Putamen (tissue), 1 donor: Measurements from ENCODE around the gene BHLHE40.

Source experiments
- DNase-seq: peaks from one replicate; pipeline ENCODE4 v3.0.0-alpha.2; 2016; ENCODE audit warnings: low spot score

Gene BHLHE40

GRCh38 chr3:5001135-5001534 lies 21.9 kb downstream of the BHLHE40 start:
- DNase-seq = no peak

- no peak for DNase-seq
These were observed 22.6 kb downstream of the BHLHE40 start for GRCh38 chr3:5001805-5002173.

- DNase-seq = no peak
These were observed 23.1 kb downstream of the BHLHE40 start for GRCh38 chr3:5002174-5002870.

GRCh38 chr3:5002871-5003247 lies 23.6 kb downstream of the BHLHE40 start:
- no peak for DNase-seq

GRCh38 chr3:5004319-5005152 lies 25.3 kb downstream of the BHLHE40 start:
- no peak for DNase-seq

GRCh38 chr3:5005367-5005766 lies 26.1 kb downstream of the BHLHE40 start:
- no peak for DNase-seq

GRCh38 chr3:5006755-5007202 lies 27.5 kb downstream of the BHLHE40 start:
- DNase-seq = no peak

GRCh38 chr3:5007873-5008272 lies 28.6 kb downstream of the BHLHE40 start:
- no peak for DNase-seq

GRCh38 chr3:5009506-5010109 lies 30.4 kb downstream of the BHLHE40 start:
- no peak for DNase-seq

GRCh38 chr3:5010140-5010539 lies 30.9 kb downstream of the BHLHE40 start:
- no peak for DNase-seq

- DNase-seq = no peak
These were observed 31.7 kb downstream of the BHLHE40 start for GRCh38 chr3:5010706-5011554.

- DNase-seq = no peak
These were observed 32.5 kb downstream of the BHLHE40 start for GRCh38 chr3:5011555-5012256.

GRCh38 chr3:5012367-5012766 lies 33.1 kb downstream of the BHLHE40 start:
- no peak for DNase-seq

- no peak for DNase-seq
These were observed 34.0 kb downstream of the BHLHE40 start for GRCh38 chr3:5013021-5013906.

GRCh38 chr3:5014391-5014790 lies 35.2 kb downstream of the BHLHE40 start:
- no peak for DNase-seq

- DNase-seq = no peak
These were observed 35.8 kb downstream of the BHLHE40 start for GRCh38 chr3:5015056-5015455.

- DNase-seq = no peak
These were observed 37.2 kb downstream of the BHLHE40 start for GRCh38 chr3:5016211-5017161.

- no peak for DNase-seq
These were observed 38.8 kb downstream of the BHLHE40 start for GRCh38 chr3:5017925-5018531.
